CD4-positive, alpha-beta T cell (primary cell): ENCODE results near the gene EIF1AX. TPM values are rescaled to one million over a fixed set of nuclear protein-coding genes. Genes with fewer than 3 reads are reported as not detected.

ENCODE experiments used
- ATAC-seq: fragments of 200-7000 bp; cut with Tn5 transposase; one replicate; pipeline ENCODE4 v1.10.0; 2022; ENCODE audit warnings: mild to moderate bottlenecking; ENCODE audit not compliant: poor library complexity
- CTCF ChIA-PET: fragments of 350-600 bp; sonication (Branson Sonifier 250); formaldehyde crosslinking; loops from one replicate; lab custom pipeline; 2021; ENCODE audit warnings: antibody characterized with exemption, inconsistent platforms; lab: Charles Lee
- POLR2A ChIA-PET: fragments of 350-600 bp; sonication (Branson Sonifier 250); formaldehyde crosslinking; loops from one replicate; lab custom pipeline; 2021; ENCODE audit warnings: antibody characterized with exemption, inconsistent platforms; lab: Charles Lee
- DNase-seq, 14 experiments: peaks; one replicate each; pipeline ENCODE4 v3.0.0-alpha.2; 2013 to 2020; ENCODE audit warnings: mixed read lengths in 2 of 14
- H3K27ac ChIP-seq, 2 donors: one replicate each; pipeline versions ENCODE4 v1.5.1 to v1.7.0; 2013; ENCODE audit warnings: low read length in 2 of 2, low read depth in 1 of 2, mild to moderate bottlenecking in 1 of 2
- H3K27me3 ChIP-seq, 2 experiments: 1 replicate in 1 of 2; 2 replicates in 1 of 2; pipeline versions ENCODE4 v1.6.1 to v1.7.0; 2013; ENCODE audit warnings: low read length in 2 of 2, control low read depth in 1 of 2, mild to moderate bottlenecking in 1 of 2, moderate library complexity in 1 of 2; ENCODE audit not compliant: insufficient read depth in 2 of 2, control insufficient read depth in 1 of 2
- H3K36me3 ChIP-seq: one replicate; pipeline ENCODE4 v1.6.1; 2013; ENCODE audit warnings: low read length, control low read depth; ENCODE audit not compliant: insufficient read depth
- H3K4me1 ChIP-seq: one replicate; pipeline ENCODE4 v1.6.1; 2013; ENCODE audit warnings: low read length, control low read depth; ENCODE audit not compliant: insufficient read depth
- H3K4me3 ChIP-seq: one replicate; pipeline ENCODE4 v1.5.1; 2013; ENCODE audit warnings: mild to moderate bottlenecking, low read length, moderate library complexity
- H3K9me3 ChIP-seq, 2 experiments: 1 replicate in 1 of 2; 2 replicates in 1 of 2; pipeline versions ENCODE4 v1.6.1 to v1.7.0; 2013; ENCODE audit warnings: low read length in 2 of 2, mild to moderate bottlenecking in 2 of 2, control low read depth in 1 of 2, moderate library complexity in 1 of 2; ENCODE audit not compliant: control insufficient read depth in 1 of 2, insufficient read depth in 1 of 2
- H3K27ac Mint-ChIP-seq: one replicate; pipeline ENCODE4 v1.8.0; 2020; ENCODE audit warnings: mixed read lengths
- H3K27me3 Mint-ChIP-seq: one replicate; pipeline ENCODE4 v1.8.0; 2021; ENCODE audit warnings: mixed read lengths
- H3K36me3 Mint-ChIP-seq: one replicate; pipeline ENCODE4 v1.8.0; 2021; ENCODE audit warnings: low read depth, mixed read lengths
- H3K4me1 Mint-ChIP-seq: one replicate; pipeline ENCODE4 v1.8.0; 2021; ENCODE audit warnings: low read depth, mixed read lengths
- H3K4me3 Mint-ChIP-seq: one replicate; pipeline ENCODE4 v1.8.0; 2020; ENCODE audit warnings: mild to moderate bottlenecking, mixed read lengths
- H3K9me3 Mint-ChIP-seq: one replicate; pipeline ENCODE4 v1.8.0; 2020; ENCODE audit warnings: mixed read lengths
- CTCF ChIP-seq: fragments of 200-600 bp; IDR thresholded peaks from one replicate; pipeline ENCODE4 v1.8.0; 2022; ENCODE audit warnings: antibody characterized with exemption, mild to moderate bottlenecking
- intact Hi-C, 2 experiments: fragments of 100-400 bp; cut with DNase I in 1 of 2; cut with micrococcal nuclease in 1 of 2; formaldehyde crosslinking; loops; one replicate each; pipeline versions ENCODE4 v1.15.1 to v1.9.0; 2023 to 2025; cut with DNase I, micrococcal nuclease
- total RNA-seq, 174 experiments: library from RNA in 2 of 174; stranded (reverse) in 2 of 174; gene quantifications; one replicate each; pipeline ENCODE4 v1.2.3 and lab custom pipeline; 2021 to 2026

Gene EIF1AX
- total RNA-seq, 2 experiments from 2014 or later, result 56.1 to 62.5 TPM

GRCh38 chrX:20140420-20140819 lies 1.2 kb downstream of the EIF1AX start:
- ATAC-seq (no peak), DNase-seq (peak in 1 of 14 experiments; percentile 9)
- no peaks in the 10 kb centered on the region for H3K9me3 Mint-ChIP-seq
- no peaks in the 10 kb centered on the region for H3K27me3 ChIP-seq
- H3K36me3 Mint-ChIP-seq, result peaks cover 38% of the 10 kb centered on the region
- H3K4me1 Mint-ChIP-seq, result peaks cover 45% of the 10 kb centered on the region
- peak overlapping the region; percentile 85 for H3K4me3 Mint-ChIP-seq
- H3K9me3 ChIP-seq, result no peaks in the 10 kb centered on the region
- H3K27ac Mint-ChIP-seq, result peak overlapping the region; percentile 88
- TF ChIP-seq CTCF, result no peak
- H3K4me3 ChIP-seq, result peak overlapping the region; percentile 92
- CTCF ChIA-PET, result no interaction called here
- no peak overlapping the region for H3K27ac ChIP-seq
- peaks cover 13% of the 10 kb centered on the region for H3K4me1 ChIP-seq
- no peaks in the 10 kb centered on the region for H3K27me3 Mint-ChIP-seq
- intact Hi-C loops, result no loop called here
- peaks cover 23% of the 10 kb centered on the region for H3K36me3 ChIP-seq
- POLR2A ChIA-PET, result interaction anchor here (2.0 kb wide), 1 partner anchor 273 kb away, joined by 5 read pairs; no protein-coding TSS in a partner anchor

DNA sequence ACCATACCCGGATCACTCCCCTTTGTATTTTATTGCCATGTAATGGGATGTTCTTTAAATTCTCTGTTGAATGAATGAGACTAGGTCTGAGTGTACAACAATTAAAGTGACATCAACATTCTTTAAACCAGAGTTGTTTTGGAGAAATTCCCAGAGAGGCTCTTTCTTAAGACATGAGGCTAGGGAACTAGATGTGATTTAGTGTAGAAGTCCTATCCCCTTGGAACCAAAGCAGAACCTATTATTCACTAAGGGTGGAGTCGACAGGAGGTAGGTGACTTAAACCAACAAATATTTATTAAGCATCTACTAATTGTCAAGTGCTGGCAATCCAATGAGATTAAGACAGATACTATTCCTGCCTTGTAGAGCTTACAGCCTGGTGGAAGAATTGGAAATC lies 1.7 kb downstream of the EIF1AX start:
- no peak overlapping the region for H3K27ac ChIP-seq
- TF ChIP-seq CTCF, result no peak
- CTCF ChIA-PET, result no interaction called here
- no peak for ATAC-seq
- POLR2A ChIA-PET, result no interaction called here
- H3K27me3 Mint-ChIP-seq, result no peaks in the 10 kb centered on the region
- peaks cover 42% of the 10 kb centered on the region for H3K36me3 Mint-ChIP-seq
- peaks cover 45% of the 10 kb centered on the region for H3K4me1 Mint-ChIP-seq
- no peaks in the 10 kb centered on the region for H3K9me3 ChIP-seq
- H3K9me3 Mint-ChIP-seq, result no peaks in the 10 kb centered on the region
- peak overlapping the region; percentile 88 for H3K27ac Mint-ChIP-seq
- intact Hi-C loops, result loop anchor here in 1 of 2 experiments (10.0 kb wide), 1 partner anchor 155 kb away; no protein-coding TSS in a partner anchor
- H3K27me3 ChIP-seq, result no peaks in the 10 kb centered on the region
- DNase-seq, result no peak
- H3K4me3 Mint-ChIP-seq, result peak overlapping the region; percentile 85
- peaks cover 13% of the 10 kb centered on the region for H3K4me1 ChIP-seq
- H3K4me3 ChIP-seq, result peak overlapping the region; percentile 92
- H3K36me3 ChIP-seq, result peaks cover 27% of the 10 kb centered on the region

- intact Hi-C loops, result loop anchor here in 1 of 2 experiments (10.0 kb wide), 1 partner anchor 151 kb away; no protein-coding TSS in a partner anchor
- H3K27ac Mint-ChIP-seq, result peak overlapping the region; percentile 38
- TF ChIP-seq CTCF, result no peak
- no peaks in the 10 kb centered on the region for H3K27me3 ChIP-seq
- ChIA-PET CTCF (no interaction called here), POLR2A (no interaction called here)
- H3K9me3 Mint-ChIP-seq, result no peaks in the 10 kb centered on the region
- no peaks in the 10 kb centered on the region for H3K27me3 Mint-ChIP-seq
- no peaks in the 10 kb centered on the region for H3K9me3 ChIP-seq
- H3K27ac ChIP-seq, result no peak overlapping the region
- H3K4me1 ChIP-seq, result peaks cover 7% of the 10 kb centered on the region
- peaks cover 54% of the 10 kb centered on the region for H3K36me3 ChIP-seq
- H3K4me3 Mint-ChIP-seq, result no peak overlapping the region
- no peak for DNase-seq
- no peak overlapping the region for H3K4me3 ChIP-seq
- no peak for ATAC-seq
- H3K36me3 Mint-ChIP-seq, result peaks cover 66% of the 10 kb centered on the region
- peaks cover 40% of the 10 kb centered on the region for H3K4me1 Mint-ChIP-seq
These were observed 5.7 kb downstream of the EIF1AX start for GRCh38 chrX:20135944-20136343.
